CD4-positive, alpha-beta T cell treated with Interleukin-6 at 100 ng/mL for 8 hours (primary cell): ENCODE data around the gene CEP78.
"Not testable (repeated sequence)": the region's sequence is repeated elsewhere in the genome, so short reads cannot be mapped to it uniquely, and the experiment has no call there.

ENCODE experiments used
- DNase-seq: peaks from one replicate; pipeline ENCODE4 v3.0.0-alpha.2; 2020; ENCODE audit warnings: mixed read lengths, low spot score

CEP78 gene

DNA sequence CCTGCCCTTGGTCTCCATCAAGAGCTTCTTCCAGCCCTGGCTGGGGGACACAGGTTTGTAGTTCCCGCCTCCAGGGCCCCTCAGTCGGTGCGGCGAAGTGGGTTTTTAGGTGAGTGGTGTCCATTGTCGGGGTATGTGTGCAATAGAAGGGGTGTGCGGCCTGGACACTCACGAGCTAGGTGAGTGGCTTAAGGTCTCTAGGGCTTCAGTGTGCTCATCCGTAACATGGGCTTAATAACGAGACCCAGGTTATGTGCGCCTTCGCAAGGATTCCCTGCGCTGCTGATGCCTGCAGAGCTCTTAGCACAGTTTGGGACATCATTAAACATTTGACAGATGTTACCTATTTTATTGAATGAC lies 656 bp downstream of the CEP78 start:
- no peak for DNase-seq

DNA sequence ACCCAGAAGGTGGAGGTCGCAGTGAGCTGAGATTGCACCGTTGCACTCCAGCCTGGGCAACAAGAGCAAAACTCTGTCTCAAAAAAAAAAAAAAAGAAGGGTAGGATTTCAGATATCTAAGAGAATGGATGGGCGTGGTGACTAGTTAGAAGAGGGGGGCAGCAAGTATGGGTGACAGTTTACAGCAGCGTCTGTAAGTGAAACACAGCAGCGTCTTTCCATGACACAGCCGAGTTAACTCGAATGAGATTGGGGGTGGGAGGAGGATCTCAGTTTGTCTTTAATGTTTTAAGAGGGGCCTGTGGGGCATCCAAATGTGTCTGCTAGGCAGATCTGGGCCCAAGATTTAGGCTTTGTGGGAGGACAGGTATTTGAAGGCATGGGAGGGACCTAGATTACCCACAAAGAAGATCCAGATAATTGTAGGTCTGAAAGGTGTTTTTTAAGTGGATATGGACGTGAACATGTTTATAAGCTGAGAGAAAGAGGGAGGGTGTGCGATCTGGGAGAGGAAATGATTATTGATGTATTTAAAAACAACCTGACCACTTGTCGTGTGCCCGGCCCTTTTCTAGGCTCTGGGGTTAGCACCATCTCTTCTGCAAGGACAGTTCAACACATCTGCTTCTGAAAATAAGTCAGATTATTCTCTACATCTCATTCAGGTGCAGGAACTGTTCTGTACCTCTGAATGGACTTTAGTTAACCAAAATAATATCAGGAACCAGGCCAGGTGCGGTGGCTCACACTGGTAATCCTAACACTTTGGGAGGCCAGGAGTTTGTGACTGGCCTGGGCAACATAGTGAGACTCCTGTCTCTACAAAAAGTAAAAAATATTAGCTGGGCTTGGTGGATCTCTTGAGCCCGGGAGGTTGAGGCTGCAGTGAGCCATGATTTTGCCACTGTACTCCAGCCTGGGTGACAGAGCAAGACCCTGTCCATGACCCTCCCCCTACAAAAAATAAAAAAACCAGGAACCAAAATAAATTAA lies 2.5 kb downstream of the CEP78 start:
- no peak for DNase-seq

DNA sequence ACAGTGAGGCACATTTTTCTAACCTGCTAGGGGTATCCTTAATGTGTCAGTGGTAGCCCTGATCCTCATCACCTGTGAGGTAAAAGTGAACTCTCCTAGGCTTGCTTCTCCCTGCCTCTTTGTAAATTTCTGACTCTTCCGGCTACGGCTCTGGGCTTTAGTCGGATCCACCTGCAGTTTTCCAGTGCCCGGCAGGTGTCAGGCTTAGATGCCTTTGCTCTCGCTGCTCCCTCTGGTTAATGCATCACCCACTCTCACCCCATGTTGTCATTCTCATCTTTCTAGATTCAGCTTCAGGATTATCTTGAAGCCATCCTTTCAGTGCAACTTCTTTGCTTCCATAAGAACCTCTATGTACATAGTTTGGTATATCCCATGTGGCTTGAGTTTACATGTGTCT lies 3.6 kb downstream of the CEP78 start:
- no peak for DNase-seq

DNA sequence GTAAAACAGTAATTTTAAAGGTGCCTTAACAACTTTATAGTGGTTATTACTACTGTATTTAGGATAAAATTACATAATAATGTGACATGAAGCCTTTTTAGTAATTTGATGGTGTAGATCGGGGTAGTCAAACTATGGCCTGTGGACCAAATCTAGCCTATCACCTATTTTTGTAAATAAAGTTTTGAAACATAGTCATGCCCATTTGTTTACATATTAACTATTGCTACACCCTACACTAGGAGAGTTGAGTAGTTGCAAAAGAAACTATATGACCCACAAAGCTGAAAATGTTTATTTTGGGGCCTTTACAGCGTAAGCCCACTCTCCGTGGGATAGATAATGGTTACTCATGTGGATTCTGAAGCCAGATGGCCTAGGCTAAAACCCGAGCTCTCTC lies 6.2 kb downstream of the CEP78 start:
- no peak for DNase-seq

GRCh38 chr9:78243130-78243529 lies 7.3 kb downstream of the CEP78 start:
- DNase-seq: no peak

GRCh38 chr9:78245401-78245800 lies 9.5 kb downstream of the CEP78 start:
- DNase-seq: no peak

- DNase-seq: no peak
Observed at GRCh38 chr9:78248635-78249034, 12.8 kb downstream of the CEP78 start.

GRCh38 chr9:78249542-78249941 lies 13.7 kb downstream of the CEP78 start:
- no peak for DNase-seq

DNA sequence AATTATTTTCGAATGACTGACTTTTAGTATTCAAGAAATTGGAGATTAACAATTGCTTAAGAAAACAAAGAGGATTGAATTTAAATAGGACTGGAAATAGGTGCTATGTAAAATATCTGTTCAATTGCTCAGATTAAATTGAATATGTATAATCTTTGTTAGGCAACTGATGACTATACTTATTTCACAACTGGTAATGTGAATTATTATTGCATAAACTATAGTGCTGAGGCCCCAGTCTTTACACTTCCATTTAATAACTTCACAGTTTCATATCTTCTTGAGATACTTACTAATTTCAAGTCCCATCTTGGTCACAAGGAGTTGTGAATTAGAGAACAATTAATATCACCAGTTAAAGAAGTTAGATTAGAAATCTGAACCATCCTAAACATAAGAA lies 16.7 kb downstream of the CEP78 start:
- no peak for DNase-seq

- no peak for DNase-seq
Observed at GRCh38 chr9:78253285-78253684, 17.4 kb downstream of the CEP78 start.

GRCh38 chr9:78261403-78262001 lies 25.6 kb downstream of the CEP78 start:
- no peak for DNase-seq

DNA sequence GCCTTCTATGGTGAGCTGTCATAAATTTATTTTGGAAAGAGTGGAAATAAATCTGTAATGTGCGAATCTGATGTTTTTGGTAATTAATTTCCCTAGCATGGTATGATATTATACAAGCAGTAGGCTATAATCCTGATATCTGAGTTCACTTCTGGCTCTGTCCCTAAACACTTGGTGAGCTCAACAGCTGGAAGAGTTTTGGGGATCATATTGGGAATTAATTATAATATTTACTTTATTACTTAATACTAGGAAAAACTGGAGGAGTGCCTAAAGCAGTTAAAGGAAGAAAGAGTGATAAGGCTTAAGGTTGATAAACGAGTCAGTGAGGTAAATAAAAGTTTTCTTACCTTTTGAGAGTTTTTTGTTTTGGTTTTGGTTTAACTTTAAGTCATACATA lies 26.8 kb downstream of the CEP78 start:
- DNase-seq: no peak

DNA sequence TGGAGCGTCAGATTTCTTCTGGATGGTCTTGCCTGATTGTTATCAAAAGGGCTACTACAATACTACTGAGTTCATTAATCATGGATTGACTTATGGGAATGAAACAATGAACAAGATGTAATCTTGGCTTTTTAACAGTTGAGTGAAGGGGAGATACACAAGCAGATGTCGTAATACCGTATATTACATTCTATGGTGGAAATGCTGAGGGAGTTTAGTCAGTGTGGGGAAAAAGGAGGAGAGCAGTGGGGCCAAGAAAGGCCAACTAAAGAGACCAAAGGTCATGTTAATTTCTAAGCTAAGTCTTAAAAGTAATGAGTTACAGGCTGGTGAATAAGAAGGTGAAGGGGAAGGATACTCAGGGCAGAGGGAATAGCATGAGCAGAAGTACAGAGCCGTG lies 32.0 kb downstream of the CEP78 start:
- no peak for DNase-seq

DNA sequence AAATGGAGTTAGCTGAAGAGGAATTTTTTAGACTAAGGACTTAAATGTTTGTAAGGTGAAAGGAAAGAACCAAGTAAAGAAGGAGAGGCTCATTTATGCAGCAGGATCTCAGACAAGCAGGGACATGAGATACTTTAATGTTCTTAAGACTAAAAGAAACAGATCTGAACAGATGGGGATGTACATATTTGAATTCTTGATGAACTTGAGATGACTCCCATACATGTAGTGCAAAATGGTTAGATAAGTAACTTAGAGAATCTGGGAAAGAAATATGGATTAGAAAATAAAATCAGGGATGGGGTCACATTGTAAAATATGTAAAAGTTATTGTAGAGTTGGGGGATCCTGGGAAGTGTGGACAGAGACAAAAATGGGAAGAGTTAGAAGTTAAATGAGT lies 33.9 kb downstream of the CEP78 start:
- no peak for DNase-seq

DNA sequence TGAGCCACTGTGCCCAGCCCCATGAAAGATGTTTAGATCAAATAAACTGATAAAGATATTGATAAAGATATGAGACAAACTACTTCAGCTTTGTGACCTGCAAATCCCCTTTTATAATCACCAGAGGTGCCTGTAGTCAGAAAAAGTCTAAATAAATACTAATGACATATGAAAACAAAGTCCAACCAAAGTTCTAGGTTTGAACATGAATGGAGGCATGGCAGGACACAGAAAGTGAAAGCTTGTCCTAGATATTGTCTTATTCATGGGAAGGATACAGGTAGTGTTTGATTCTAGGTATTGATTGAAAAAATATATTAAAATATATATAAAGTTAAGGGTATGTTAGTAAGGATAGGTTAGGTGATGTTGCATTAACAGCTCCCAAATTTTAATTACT lies 36.4 kb downstream of the CEP78 start:
- no peak for DNase-seq

DNA sequence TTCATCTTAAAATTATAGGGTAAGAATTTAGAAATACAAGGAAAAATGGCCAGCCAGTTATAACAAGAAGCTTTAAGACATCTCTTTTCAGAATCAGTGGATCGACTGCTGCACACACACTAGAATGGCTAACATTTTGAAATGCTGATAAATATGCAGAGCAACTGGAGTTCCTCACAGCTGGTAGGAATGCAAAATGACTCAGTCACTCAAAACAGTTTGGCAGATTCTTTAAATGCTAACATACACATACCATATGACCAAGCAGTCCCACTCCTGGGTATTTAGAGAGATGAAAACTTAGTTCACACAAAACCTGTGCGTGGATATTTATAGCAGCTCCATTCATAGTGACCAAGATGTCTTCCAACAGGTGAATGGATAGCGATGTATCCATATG lies 37.9 kb downstream of the CEP78 start:
- DNase-seq: no peak

DNA sequence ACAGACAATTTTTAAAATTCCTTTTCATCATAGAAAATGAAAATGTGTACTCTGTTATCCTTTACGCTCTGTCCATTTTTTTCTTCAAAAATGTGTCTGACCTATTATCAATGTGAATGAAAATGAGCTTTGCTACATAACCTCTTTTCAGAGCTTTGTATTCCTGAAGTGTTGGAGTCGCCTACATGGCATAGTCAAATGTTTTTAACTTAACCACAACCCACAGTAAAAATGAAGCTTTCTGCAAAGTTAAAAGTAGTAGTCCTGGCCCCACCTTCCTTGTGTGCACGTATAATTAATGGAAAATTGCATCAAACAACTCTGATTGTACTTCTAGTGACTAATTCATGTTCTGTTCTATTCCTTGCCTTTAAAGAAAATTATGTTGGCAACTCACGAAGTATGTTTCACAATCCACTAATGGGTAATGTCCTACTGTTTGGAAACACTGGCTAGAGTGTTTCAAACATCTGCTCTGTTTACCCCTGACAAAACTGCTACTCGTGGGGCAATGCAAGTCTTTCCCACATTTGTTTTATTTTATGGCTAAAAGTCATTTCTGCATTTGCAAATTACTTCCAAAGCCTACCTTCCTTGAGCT lies 42.4 kb downstream of the CEP78 start:
- no peak for DNase-seq

GRCh38 chr9:78278801-78279200 lies 42.9 kb downstream of the CEP78 start:
- DNase-seq: no peak

GRCh38 chr9:78280982-78281668 lies 45.2 kb downstream of the CEP78 start:
- no peak for DNase-seq

GRCh38 chr9:78284181-78284580 lies 48.3 kb downstream of the CEP78 start:
- not testable (repeated sequence) for DNase-seq

DNA sequence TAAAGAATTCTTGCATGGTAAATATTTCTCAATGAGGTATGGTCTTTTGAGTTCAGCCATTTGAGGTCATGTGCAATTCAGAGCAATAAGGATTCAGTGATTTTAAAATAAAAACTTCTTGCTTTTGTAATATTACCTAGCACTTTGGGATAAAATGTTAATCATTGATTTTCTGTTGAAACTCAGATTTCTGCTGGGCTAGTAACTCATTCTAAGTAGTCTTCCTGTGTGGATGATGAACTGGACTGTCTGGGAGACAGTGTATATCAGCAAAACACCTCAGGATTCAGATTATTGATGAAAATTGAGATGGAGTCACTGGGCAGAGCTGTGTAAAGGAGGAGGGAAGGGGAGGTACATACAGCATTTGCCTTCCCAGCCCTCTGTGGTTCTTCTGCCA lies 50.2 kb downstream of the CEP78 start:
- no peak for DNase-seq

DNA sequence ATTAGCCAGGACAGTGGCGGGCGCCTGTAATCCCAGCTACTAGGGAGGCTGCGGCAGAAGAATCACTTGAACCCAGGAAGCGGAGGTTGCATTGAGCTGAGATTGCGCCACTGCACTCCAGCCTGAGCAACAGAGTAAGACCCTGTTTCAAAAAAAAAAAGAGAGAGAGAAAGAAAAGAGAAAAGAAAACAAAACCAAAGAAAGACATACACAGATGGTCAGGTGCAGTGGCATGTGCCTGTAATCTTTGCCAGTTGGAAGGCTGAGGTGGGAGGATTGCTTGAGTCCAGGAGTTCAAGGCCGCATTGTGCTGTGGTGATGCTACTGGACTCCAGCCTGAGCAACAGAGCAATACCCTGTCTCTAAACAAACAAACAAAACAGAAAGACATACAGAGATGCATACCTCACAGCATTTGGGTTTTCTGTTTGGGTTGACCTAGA lies 51.1 kb downstream of the CEP78 start:
- DNase-seq: no peak
